Activated naive CD8-positive, alpha-beta T cell treated with anti-CD3 and anti-CD28 coated beads, Interleukin-2, amount 10 ng/mL, durations not matched to agents 7 days and 5 days (primary cell): ENCODE measurements around the gene EPN2. TPM values are rescaled to one million over a fixed set of nuclear protein-coding genes. Genes with fewer than 3 reads are reported as not detected.

Experiments used
- ATAC-seq: fragments of 150-1000 bp; cut with Tn5 transposase; one replicate; pipeline ENCODE4 v1.10.0; 2021; ENCODE audit warnings: low read depth, moderate library complexity
- POLR2A ChIA-PET: fragments of 350-600 bp; sonication (Branson Sonifier 250); formaldehyde crosslinking; loops from one replicate; lab custom pipeline; 2021; ENCODE audit warnings: antibody characterized with exemption; lab: Charles Lee
- DNase-seq: peaks from one replicate; pipeline ENCODE4 v3.0.0; 2021
- H3K27ac Mint-ChIP-seq: one replicate; pipeline ENCODE4 v1.8.0; 2022; ENCODE audit warnings: mild to moderate bottlenecking, mixed read lengths
- H3K27me3 Mint-ChIP-seq: one replicate; pipeline ENCODE4 v1.8.0; 2022; ENCODE audit warnings: mild to moderate bottlenecking, moderate library complexity, mixed read lengths
- H3K36me3 Mint-ChIP-seq: one replicate; pipeline ENCODE4 v1.8.0; 2021; ENCODE audit warnings: mild to moderate bottlenecking, mixed read lengths
- H3K4me1 Mint-ChIP-seq: one replicate; pipeline ENCODE4 v1.8.0; 2021; ENCODE audit warnings: mixed read lengths
- H3K4me3 Mint-ChIP-seq: one replicate; pipeline ENCODE4 v1.8.0; 2022; ENCODE audit warnings: mild to moderate bottlenecking, moderate library complexity, mixed read lengths
- H3K9me3 Mint-ChIP-seq: one replicate; pipeline ENCODE4 v1.8.0; 2021; ENCODE audit warnings: mixed read lengths
- total RNA-seq, 2 experiments: library from RNA; stranded (reverse); gene quantifications; one replicate each; pipeline ENCODE4 v1.2.3, GENCODE V29; 2021

Gene EPN2
- total RNA-seq, 2 experiments from 2014 or later = 7.1 to 7.5 TPM

DNA sequence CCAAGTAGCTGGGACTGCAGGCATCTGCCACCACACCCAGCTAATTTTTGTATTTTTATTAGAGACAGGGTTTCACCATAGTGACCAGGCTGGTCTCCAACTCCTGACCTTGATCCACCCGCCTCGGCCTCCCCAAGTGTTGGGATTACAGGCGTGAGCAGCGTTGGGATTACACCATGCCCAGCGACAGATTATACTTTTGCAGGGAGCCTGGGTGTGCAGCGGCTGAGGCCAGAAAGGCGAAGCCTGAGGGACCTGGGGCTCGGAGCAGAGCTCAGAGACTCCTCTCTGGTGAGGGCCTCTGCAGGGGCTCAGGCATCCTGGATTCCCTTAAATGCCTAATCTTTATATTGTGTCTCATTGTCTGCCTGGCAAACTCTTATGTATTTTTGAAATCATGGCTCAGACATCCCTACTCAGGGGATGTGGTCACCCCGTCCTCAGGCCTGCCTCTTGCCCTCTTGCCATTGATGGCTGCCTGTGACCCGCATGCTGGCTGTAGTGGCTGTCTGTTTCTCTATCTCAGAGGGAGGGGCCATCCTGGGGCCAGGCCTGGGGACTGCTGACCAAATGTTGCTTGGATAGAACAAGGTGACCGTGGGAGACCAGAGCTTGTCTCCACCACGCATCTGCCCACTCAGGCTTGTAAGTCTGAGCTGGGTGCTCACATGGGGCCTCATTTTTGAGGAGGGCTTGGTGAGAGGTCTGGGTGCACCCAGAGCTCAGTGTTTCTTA is 82.8 kb downstream of the EPN2 start:
- no peak for DNase-seq
- H3K27ac Mint-ChIP-seq = no peak overlapping the region
- no peaks in the 10 kb centered on the region for H3K4me1 Mint-ChIP-seq
- no peak for ATAC-seq
- no peak overlapping the region for H3K4me3 Mint-ChIP-seq
- POLR2A ChIA-PET = no interaction called here
- H3K27me3 Mint-ChIP-seq = peaks cover 13% of the 10 kb centered on the region
- no peaks in the 10 kb centered on the region for H3K36me3 Mint-ChIP-seq
- H3K9me3 Mint-ChIP-seq = peaks cover under 1% of the 10 kb centered on the region

DNA sequence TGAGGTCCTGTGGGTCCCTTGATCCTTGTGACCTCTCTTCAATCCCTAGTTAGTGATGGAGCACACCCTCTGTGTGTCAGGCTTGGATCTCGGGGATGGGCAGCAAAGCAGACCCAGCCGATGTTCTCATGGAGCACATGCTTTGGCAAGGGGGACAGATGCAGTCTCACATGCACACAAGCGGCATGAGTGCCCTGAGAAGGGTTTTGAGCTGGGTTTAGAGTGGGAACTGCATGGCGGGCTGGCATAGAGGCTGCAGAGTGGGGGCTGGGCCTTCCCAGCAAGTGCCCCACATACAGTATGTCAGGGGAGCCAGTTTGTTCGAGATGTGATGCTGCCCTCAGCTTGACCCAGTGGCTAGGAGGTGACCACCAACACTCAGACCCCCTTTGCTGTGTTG is 83.7 kb downstream of the EPN2 start:
- DNase-seq (no peak), ATAC-seq (no peak)
- POLR2A ChIA-PET = no interaction called here
- no peak overlapping the region for H3K27ac Mint-ChIP-seq
- H3K4me3 Mint-ChIP-seq = no peak overlapping the region
- H3K4me1 Mint-ChIP-seq = no peaks in the 10 kb centered on the region
- H3K36me3 Mint-ChIP-seq = no peaks in the 10 kb centered on the region
- peaks cover 20% of the 10 kb centered on the region for H3K27me3 Mint-ChIP-seq
- H3K9me3 Mint-ChIP-seq = peaks cover 4% of the 10 kb centered on the region

DNA sequence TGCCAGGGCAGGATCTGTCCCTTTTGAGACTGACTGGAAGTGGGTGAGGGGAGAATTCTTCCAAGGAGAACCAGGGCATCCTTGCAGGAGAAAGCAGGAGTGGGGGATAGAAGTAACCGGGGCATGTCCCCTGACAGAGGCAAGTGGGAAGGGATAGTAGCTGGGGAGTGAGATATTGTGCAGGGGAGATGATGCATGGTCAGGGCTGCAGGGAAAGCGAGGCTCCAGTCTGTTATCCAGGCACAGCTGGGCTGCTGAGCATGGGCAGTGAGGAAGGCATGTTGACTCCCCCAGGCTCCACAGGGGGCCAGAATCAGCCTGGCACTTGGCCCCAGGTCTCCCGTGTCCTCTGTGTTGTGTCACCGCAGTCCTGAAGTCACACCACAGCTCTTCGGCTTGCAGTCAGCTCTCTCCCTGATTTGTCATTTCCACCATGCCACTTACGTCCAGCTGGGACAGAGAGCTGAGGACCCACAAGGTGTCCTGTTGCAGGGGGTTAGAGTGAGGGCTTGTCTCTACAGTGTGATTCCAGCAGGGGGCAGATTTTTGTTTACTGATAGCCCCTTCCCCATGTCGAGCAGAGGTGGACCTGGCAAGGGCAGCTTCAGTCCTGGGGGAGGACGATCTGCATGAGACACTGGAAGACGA is 84.4 kb downstream of the EPN2 start:
- H3K4me3 Mint-ChIP-seq = no peak overlapping the region
- H3K4me1 Mint-ChIP-seq = no peaks in the 10 kb centered on the region
- no peak for ATAC-seq
- POLR2A ChIA-PET = no interaction called here
- no peak for DNase-seq
- H3K9me3 Mint-ChIP-seq = peaks cover 4% of the 10 kb centered on the region
- no peaks in the 10 kb centered on the region for H3K36me3 Mint-ChIP-seq
- peaks cover 20% of the 10 kb centered on the region for H3K27me3 Mint-ChIP-seq
- no peak overlapping the region for H3K27ac Mint-ChIP-seq

DNA sequence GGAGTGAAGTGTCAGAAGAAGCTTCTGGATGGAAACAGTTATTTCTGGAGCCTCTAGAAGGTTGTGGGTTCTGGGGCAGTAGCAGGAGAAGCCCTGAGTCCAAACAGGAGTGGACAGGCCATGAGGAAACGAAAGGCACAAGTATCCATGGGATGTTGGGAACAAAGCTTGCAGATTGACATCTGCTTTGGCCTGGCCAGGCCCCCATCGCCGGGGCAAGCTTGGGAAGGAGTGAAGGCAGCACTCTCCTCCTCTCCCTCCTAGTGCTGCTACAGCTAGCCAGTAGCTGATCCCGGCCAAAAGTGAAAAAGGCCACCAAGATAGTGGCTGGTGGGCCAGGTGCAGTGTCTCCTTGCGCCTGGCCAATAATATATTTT is 85.0 kb downstream of the EPN2 start:
- ATAC-seq (no peak), DNase-seq (no peak)
- Mint-ChIP-seq H3K9me3 (peaks cover 4% of the 10 kb centered on the region), H3K36me3 (no peaks in the 10 kb centered on the region), H3K4me3 (no peak overlapping the region), H3K4me1 (no peaks in the 10 kb centered on the region), H3K27ac (no peak overlapping the region), H3K27me3 (peaks cover 16% of the 10 kb centered on the region)
- POLR2A ChIA-PET = no interaction called here

DNA sequence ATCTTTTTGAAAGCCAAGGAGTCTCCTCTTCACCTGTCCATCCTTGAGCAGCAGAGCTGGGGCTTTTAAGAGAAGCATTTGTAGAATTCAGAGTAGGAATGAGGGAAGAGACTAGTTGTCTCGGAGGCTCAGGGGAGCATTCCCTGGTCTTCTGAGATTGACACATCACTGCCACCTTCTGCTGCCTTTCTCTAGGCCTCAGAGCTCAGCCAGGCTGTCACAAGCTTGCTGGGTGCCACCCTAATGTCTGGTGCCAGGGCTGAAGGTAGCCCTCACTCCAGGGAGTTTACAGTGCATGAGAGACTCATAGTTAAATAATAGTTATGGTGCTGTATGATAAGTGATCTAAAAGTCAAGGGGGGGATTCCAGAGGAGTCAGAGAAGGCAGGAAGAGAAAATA is 85.7 kb downstream of the EPN2 start:
- Mint-ChIP-seq H3K4me3 (no peak overlapping the region), H3K4me1 (no peaks in the 10 kb centered on the region), H3K36me3 (no peaks in the 10 kb centered on the region), H3K27me3 (peaks cover 15% of the 10 kb centered on the region), H3K9me3 (peaks cover 4% of the 10 kb centered on the region), H3K27ac (no peak overlapping the region)
- POLR2A ChIA-PET = interaction anchor here (0.6 kb wide), 1 partner anchor 31 kb away, joined by 3 read pairs; no protein-coding TSS in a partner anchor
- ATAC-seq = no peak
- DNase-seq = no peak

DNA sequence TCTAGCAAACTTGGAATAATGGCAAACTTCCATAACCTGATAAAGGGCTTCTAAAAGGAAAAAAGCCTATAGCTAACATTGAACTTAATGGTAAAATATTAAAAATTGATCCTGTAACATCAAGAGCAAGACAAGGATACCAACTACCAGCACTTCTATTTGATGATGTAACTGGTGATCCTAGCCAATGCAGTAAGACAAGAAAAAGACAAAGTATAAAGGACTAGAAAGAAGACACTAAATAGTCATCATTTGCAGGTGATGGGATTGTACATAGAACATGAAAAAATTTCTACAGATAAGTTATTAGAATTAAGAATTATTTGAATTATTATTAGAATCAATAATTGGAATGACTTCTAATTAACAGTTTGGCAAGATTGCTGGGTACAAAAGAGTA is 88.4 kb downstream of the EPN2 start:
- POLR2A ChIA-PET = no interaction called here
- no peaks in the 10 kb centered on the region for H3K4me1 Mint-ChIP-seq

DNA sequence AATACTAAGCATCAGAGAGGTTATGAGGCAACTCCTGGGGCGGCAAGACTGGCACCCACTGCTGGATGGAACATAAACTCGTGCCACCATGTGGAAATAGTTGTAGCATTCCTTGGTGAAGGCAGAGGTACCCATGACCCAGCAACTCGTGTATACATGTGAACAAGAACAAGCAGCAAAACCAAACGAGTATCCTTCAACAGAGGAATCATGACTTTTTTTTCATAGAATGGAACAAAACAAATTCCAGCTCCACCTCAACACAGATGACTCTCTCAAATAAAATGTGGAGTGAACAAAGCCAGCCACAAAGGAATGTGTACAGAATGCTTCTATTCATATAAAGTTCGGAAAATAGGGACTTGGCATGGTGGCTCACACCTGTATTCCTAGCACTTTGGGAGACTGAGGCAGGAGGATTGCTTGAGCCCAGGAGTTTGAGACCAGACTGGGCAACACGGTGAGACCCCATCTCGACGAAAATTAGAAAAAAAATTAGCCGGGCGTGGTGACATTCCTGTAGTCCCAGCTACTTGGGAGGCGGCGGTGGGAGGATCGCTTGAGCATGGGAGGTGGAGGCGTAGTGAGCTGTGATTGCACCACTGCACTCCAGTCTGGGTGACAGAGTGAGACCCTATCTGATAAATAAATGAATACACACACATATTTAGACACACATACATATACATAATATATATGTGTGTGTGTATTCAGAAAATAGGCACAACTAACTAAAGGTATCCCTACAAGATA is 90.0 kb downstream of the EPN2 start:
- ATAC-seq (no peak), DNase-seq (no peak)
- H3K4me1 Mint-ChIP-seq = no peaks in the 10 kb centered on the region
- POLR2A ChIA-PET = no interaction called here
- H3K9me3 Mint-ChIP-seq = peaks cover 4% of the 10 kb centered on the region
- no peak overlapping the region for H3K27ac Mint-ChIP-seq
- no peak overlapping the region for H3K4me3 Mint-ChIP-seq
- peaks cover 15% of the 10 kb centered on the region for H3K27me3 Mint-ChIP-seq
- H3K36me3 Mint-ChIP-seq = no peaks in the 10 kb centered on the region

More for the DNA sequence above, 88.4 kb downstream of the EPN2 start:
- H3K4me3 Mint-ChIP-seq = no peak overlapping the region
- peaks cover 15% of the 10 kb centered on the region for H3K27me3 Mint-ChIP-seq
- no peaks in the 10 kb centered on the region for H3K36me3 Mint-ChIP-seq
- peaks cover 4% of the 10 kb centered on the region for H3K9me3 Mint-ChIP-seq
- no peak for ATAC-seq
- no peak for DNase-seq
- no peak overlapping the region for H3K27ac Mint-ChIP-seq

DNA sequence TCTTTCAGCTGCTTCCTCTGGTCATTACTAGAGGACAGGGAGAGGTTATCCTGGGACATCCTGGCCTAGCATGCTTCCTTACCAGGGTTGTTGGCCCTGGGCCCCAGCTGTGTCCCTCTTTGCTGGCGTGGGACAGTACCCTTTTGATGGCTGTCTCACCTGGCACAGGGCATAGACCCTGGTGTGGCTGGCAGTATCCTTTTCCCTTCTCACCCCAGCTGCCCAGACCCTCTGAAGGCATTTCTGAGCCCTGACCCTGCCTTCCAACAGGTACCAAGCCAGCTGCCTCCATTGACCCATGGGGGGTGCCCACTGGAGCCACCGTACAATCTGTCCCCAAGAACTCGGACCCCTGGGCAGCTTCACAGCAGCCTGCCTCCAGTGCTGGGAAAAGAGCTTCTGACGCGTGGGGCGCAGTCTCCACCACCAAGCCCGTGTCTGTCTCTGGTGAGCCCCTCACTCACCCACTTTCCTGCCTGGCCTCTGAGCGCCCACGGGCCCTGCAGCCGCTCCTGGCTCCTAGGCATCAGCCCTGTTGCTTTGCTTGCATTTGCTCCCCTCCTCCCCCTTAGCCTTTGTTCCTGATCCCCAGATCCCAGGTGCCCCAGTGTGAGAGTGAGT is 91.4 kb downstream of the EPN2 start:
- Mint-ChIP-seq H3K36me3 (no peaks in the 10 kb centered on the region), H3K4me3 (no peak overlapping the region), H3K9me3 (peaks cover 4% of the 10 kb centered on the region), H3K27me3 (peaks cover 8% of the 10 kb centered on the region), H3K4me1 (no peaks in the 10 kb centered on the region), H3K27ac (no peak overlapping the region)
- DNase-seq (no peak), ATAC-seq (no peak)
- POLR2A ChIA-PET = no interaction called here

DNA sequence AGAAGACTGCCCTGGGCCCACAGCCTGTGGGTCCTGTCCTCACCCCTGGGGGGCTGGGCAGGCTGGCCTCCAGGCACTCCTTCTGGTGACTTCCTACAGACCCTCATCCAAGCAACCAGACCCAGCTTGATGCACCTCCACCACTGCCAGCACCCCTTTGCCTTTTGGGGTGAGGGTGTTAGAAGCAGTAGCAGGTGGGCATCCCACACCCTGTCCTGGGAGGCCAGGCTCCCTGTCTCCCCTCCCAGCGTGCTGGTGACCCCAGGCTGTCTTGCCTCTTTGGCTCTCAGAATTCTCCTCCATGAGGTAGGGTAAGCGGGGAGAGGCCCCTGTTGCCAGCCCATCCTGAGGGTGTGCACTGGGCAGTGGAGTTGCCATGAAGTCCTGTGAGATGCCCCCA is 92.0 kb downstream of the EPN2 start:
- POLR2A ChIA-PET = no interaction called here
- Mint-ChIP-seq H3K27ac (no peak overlapping the region), H3K36me3 (no peaks in the 10 kb centered on the region), H3K4me1 (no peaks in the 10 kb centered on the region), H3K4me3 (no peak overlapping the region), H3K27me3 (peaks cover 6% of the 10 kb centered on the region), H3K9me3 (peaks cover 4% of the 10 kb centered on the region)
- DNase-seq (no peak), ATAC-seq (no peak)

DNA sequence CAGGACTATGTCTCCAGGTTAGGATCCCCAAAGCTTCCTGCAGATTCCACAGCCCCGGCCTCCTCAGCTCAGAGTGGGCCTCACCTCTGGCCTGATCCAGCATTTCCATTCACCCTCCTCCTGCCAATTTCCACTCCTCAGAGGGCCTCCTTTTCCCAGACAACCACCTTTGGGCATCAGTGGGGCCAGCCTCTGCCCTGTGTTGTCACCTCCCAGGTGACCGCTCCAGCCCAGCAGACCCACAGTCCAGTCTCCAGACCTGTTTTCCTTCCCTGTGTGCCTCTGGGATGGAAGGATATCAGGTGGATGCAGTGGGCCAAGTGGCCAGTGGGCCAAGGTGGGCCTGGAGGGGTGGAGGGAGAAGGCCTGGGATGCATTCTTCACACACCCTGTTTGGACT is 92.7 kb downstream of the EPN2 start:
- peaks cover 6% of the 10 kb centered on the region for H3K27me3 Mint-ChIP-seq
- POLR2A ChIA-PET = no interaction called here
- H3K4me1 Mint-ChIP-seq = no peaks in the 10 kb centered on the region
- H3K4me3 Mint-ChIP-seq = no peak overlapping the region
- ATAC-seq = no peak
- peaks cover 4% of the 10 kb centered on the region for H3K9me3 Mint-ChIP-seq
- no peak overlapping the region for H3K27ac Mint-ChIP-seq
- H3K36me3 Mint-ChIP-seq = no peaks in the 10 kb centered on the region
- no peak for DNase-seq

DNA sequence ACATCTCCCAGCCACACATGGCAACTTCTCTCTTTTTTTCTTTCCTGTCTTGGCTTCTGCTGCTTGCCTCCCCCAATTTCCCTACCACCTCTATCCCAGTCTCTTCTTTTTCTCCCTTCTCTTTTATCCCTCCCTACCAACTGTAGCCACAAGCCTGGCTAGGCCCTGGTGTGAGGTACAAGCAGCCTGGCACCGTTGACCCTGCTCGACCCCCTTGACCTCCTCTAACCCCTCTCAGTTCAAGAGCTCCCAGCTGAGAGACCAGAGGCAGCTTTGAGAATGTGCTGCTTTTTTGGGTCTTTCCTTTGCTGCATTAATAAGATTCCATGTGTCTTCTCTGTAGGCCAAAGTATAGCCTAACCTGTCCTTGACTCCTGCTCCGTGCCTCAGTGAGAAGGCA is 93.1 kb downstream of the EPN2 start:
- DNase-seq (no peak), ATAC-seq (no peak)
- no peak overlapping the region for H3K27ac Mint-ChIP-seq
- H3K36me3 Mint-ChIP-seq = no peaks in the 10 kb centered on the region
- no peak overlapping the region for H3K4me3 Mint-ChIP-seq
- no peaks in the 10 kb centered on the region for H3K4me1 Mint-ChIP-seq
- H3K27me3 Mint-ChIP-seq = peaks cover 3% of the 10 kb centered on the region
- POLR2A ChIA-PET = no interaction called here
- peaks cover under 1% of the 10 kb centered on the region for H3K9me3 Mint-ChIP-seq

DNA sequence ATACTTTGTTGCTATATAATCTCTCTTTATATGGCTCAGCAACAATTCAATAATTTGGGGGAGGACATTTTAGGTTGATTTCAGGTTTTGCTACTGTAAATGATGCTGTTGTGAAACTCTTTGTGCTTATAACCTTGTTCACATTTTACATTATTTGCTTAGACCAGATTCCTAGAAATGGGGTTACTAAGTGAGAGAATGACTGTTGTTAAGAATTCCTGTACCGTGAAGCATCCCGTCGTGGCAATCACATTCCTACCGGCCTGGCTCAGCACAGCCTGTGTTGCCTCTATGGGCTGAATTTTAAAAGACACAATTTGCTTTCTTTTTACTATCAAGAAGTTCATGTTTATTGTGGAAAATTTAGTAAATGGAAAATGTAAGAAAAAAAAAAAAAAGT is 94.0 kb downstream of the EPN2 start:
- H3K4me1 Mint-ChIP-seq = no peaks in the 10 kb centered on the region
- H3K4me3 Mint-ChIP-seq = no peak overlapping the region
- ATAC-seq (no peak), DNase-seq (no peak)
- H3K27ac Mint-ChIP-seq = no peak overlapping the region
- no peaks in the 10 kb centered on the region for H3K36me3 Mint-ChIP-seq
- POLR2A ChIA-PET = no interaction called here
- no peaks in the 10 kb centered on the region for H3K9me3 Mint-ChIP-seq
- peaks cover 3% of the 10 kb centered on the region for H3K27me3 Mint-ChIP-seq

DNA sequence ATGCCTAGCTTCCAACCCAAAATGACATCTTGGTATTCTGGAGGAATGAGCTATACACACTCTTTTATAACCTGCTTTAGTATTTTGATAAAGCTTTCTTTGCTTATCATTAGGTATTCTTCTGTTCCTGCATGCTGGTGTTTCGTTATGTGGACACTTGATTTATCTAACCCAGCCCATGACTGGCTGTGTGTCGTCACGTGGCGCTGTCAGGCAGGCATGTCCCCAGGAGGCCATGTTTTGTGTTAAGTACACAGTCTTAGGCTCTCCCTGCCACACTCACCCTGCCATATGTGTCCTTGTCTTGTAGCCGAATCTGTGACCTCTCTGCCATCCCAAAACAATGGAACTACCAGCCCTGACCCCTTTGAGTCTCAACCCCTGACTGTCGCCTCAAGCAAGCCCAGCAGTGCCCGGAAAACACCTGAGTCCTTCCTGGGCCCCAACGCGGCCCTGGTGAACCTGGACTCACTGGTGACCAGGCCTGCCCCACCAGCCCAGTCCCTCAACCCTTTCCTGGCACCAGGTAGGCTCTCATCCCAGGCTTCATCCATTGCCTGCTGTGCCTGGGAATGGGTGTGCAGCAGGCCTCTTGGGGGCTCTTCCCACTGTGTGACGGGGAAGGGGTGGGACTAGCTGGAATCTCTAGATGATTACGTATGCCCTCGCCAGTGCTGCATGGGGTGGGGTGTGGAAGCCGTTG is 94.5 kb downstream of the EPN2 start:
- no peaks in the 10 kb centered on the region for H3K9me3 Mint-ChIP-seq
- no peak overlapping the region for H3K27ac Mint-ChIP-seq
- DNase-seq (no peak), ATAC-seq (no peak)
- H3K4me3 Mint-ChIP-seq = no peak overlapping the region
- no peaks in the 10 kb centered on the region for H3K36me3 Mint-ChIP-seq
- peaks cover 3% of the 10 kb centered on the region for H3K27me3 Mint-ChIP-seq
- POLR2A ChIA-PET = no interaction called here
- no peaks in the 10 kb centered on the region for H3K4me1 Mint-ChIP-seq
